HG03135 (cell line): ENCODE measurements around the gene MARCHF10.
A peak's percentile ranks its signal among the peaks of the same experiment; 100 is the strongest.

Experiments
- ATAC-seq: cut with Tn5 transposase; IDR thresholded peaks from one replicate; pipeline ENCODE4 v1.9.1; 2021; ENCODE audit warnings: mild to moderate bottlenecking, moderate library complexity; ENCODE audit not compliant: unreplicated experiment

The MARCHF10 gene

GRCh38 chr17:62720126-62720850, 87.8 kb downstream of the MARCHF10 start:
- no peak for ATAC-seq

GRCh38 chr17:62719586-62719985, 88.5 kb downstream of the MARCHF10 start:
- ATAC-seq, result no peak

- ATAC-seq, result no peak
Measured at GRCh38 chr17:62718429-62718828, 89.7 kb downstream of the MARCHF10 start.

GRCh38 chr17:62717889-62718288, 90.2 kb downstream of the MARCHF10 start:
- ATAC-seq, result no peak

GRCh38 chr17:62717589-62717855, 90.6 kb downstream of the MARCHF10 start:
- no peak for ATAC-seq

GRCh38 chr17:62716834-62717588, 91.1 kb downstream of the MARCHF10 start:
- ATAC-seq, result no peak

GRCh38 chr17:62715882-62716390, 92.2 kb downstream of the MARCHF10 start:
- no peak for ATAC-seq

GRCh38 chr17:62714016-62714777, 93.9 kb downstream of the MARCHF10 start:
- ATAC-seq, result no peak

- no peak for ATAC-seq
Measured at GRCh38 chr17:62713086-62713881, 94.8 kb downstream of the MARCHF10 start.

- no peak for ATAC-seq
Measured at GRCh38 chr17:62712171-62712581, 95.9 kb downstream of the MARCHF10 start.

- no peak for ATAC-seq
Measured at GRCh38 chr17:62708587-62708986, 99.5 kb downstream of the MARCHF10 start.

GRCh38 chr17:62707425-62707739, 100.7 kb downstream of the MARCHF10 start:
- no peak for ATAC-seq

GRCh38 chr17:62706598-62707424, 101.3 kb downstream of the MARCHF10 start:
- no peak for ATAC-seq

- ATAC-seq, result no peak
Measured at GRCh38 chr17:62705778-62706597, 102.1 kb downstream of the MARCHF10 start.

- ATAC-seq, result no peak
Measured at GRCh38 chr17:62705156-62705777, 102.8 kb downstream of the MARCHF10 start.

- ATAC-seq, result no peak
Measured at GRCh38 chr17:62704381-62704971, 103.6 kb downstream of the MARCHF10 start.

GRCh38 chr17:62703776-62704380, 104.2 kb downstream of the MARCHF10 start:
- ATAC-seq, result peak; percentile 85

GRCh38 chr17:62703261-62703775, 104.8 kb downstream of the MARCHF10 start:
- ATAC-seq, result peak; percentile 15
